ENCODE results near the gene RAB40B.

Gene RAB40B, protein sequence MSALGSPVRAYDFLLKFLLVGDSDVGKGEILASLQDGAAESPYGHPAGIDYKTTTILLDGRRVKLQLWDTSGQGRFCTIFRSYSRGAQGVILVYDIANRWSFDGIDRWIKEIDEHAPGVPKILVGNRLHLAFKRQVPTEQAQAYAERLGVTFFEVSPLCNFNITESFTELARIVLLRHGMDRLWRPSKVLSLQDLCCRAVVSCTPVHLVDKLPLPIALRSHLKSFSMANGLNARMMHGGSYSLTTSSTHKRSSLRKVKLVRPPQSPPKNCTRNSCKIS

DNA sequence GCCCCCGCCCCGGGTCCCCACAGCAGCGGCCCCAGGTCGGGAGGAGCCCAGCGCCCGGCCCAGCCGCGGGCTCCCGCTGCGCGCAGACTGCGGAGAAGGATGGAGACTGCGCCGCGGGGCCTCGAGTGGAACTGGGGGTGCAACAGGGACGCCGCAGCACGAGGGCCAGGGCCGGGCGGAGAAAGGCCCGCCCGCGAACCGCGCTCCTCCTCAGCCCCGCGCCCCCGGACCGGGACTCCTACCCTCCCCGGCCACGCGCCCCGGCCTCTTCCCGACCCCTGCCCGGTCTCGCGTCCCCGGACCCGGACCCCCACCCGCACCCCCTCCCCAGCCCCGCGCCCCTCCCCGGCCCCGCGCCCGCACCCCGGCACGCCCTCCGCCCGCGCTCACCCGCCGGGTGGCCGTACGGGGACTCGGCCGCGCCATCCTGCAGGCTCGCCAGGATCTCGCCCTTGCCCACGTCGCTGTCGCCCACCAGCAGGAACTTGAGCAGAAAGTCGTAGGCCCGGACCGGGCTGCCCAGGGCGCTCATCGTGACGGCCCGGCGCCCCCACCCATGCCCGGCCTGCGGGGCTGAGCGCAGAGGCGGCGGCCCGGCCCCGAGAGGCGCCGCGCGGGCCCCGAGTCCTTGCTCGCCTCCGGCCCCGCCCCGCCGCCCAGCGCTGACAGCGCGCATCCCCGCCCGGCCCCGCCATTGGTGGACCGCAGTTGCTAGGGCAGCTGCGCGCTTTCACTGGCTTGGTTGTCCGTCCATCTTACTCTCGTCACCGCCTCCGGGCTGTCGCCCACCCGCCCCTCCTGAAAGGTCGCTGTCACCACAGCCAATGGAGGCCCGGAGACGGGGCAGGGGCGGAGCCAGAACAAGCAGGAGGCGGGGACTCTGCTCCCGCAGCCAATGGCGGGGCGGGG is at the start of gene RAB40B:
Gene RAB40B (minus strand): TSS at position 634 of the 909 bp plus-strand sequence. CDS start 102 bp downstream, at position 532.
- TF ChIP-seq, protein P1, sequence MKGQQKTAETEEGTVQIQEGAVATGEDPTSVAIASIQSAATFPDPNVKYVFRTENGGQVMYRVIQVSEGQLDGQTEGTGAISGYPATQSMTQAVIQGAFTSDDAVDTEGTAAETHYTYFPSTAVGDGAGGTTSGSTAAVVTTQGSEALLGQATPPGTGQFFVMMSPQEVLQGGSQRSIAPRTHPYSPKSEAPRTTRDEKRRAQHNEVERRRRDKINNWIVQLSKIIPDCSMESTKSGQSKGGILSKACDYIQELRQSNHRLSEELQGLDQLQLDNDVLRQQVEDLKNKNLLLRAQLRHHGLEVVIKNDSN (IDR thresholded peaks at IDR 0.05), result no peak
- TF ChIP-seq ZBTB7A (IDR thresholded peaks at IDR 0.05; ENCODE audit: low read depth) (peak; percentile 4; the same call in 1 of the 2 replicates), RAD21 (IDR thresholded peaks at IDR 0.05; ENCODE audit: low read depth) (no peak), CREB1 (IDR thresholded peaks at IDR 0.05; ENCODE audit: low read depth) (peak; percentile 65)
- TF ChIP-seq, protein P2, sequence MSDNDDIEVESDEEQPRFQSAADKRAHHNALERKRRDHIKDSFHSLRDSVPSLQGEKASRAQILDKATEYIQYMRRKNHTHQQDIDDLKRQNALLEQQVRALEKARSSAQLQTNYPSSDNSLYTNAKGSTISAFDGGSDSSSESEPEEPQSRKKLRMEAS (IDR thresholded peaks at IDR 0.05), result peak; percentile 93

DNA sequence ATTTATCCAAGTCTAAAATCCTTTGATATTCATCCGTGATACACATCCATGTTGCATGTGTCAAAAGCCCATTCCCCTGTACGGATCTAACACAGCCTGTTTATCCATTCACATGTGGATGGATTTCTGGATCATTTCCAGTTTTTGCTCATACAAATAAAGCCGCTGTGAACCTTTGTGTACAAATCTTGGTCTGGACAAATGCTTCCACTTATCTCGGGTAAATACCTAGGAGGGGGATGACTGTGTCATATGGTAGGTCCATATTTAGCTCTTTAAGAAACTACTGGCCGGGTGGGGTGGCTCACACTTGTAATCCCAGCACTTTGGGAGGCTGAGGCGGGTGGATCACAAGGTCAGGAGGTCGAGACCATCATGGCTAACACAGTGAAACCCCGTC is 47.0 kb upstream of the RAB40B start:
- TF ChIP-seq NFIC (IDR thresholded peaks at IDR 0.05) (no peak), TAF1 (IDR thresholded peaks at IDR 0.05; ENCODE audit: low read depth) (no peak), FOXM1 (IDR thresholded peaks at IDR 0.05; ENCODE audit: borderline replicate concordance, low read depth) (no peak), TEAD4 (IDR thresholded peaks at IDR 0.05) (no peak), TCF12 (IDR thresholded peaks at IDR 0.05; ENCODE audit: low read depth) (no peak), RAD21 (IDR thresholded peaks at IDR 0.05; ENCODE audit: low read depth) (no peak), YY1 (IDR thresholded peaks at IDR 0.05; ENCODE audit: low read depth) (no peak), CREB1 (IDR thresholded peaks at IDR 0.05; ENCODE audit: low read depth) (no peak), EGR1 (IDR thresholded peaks at IDR 0.05) (no peak), ZBTB7A (IDR thresholded peaks at IDR 0.05; ENCODE audit: low read depth) (no peak), CEBPB (IDR thresholded peaks at IDR 0.05) (no peak), EP300 (IDR thresholded peaks at IDR 0.05; ENCODE audit: borderline replicate concordance) (no peak)
- TF ChIP-seq, protein P2 (IDR thresholded peaks at IDR 0.05), result no peak
- TF ChIP-seq, protein P3, sequence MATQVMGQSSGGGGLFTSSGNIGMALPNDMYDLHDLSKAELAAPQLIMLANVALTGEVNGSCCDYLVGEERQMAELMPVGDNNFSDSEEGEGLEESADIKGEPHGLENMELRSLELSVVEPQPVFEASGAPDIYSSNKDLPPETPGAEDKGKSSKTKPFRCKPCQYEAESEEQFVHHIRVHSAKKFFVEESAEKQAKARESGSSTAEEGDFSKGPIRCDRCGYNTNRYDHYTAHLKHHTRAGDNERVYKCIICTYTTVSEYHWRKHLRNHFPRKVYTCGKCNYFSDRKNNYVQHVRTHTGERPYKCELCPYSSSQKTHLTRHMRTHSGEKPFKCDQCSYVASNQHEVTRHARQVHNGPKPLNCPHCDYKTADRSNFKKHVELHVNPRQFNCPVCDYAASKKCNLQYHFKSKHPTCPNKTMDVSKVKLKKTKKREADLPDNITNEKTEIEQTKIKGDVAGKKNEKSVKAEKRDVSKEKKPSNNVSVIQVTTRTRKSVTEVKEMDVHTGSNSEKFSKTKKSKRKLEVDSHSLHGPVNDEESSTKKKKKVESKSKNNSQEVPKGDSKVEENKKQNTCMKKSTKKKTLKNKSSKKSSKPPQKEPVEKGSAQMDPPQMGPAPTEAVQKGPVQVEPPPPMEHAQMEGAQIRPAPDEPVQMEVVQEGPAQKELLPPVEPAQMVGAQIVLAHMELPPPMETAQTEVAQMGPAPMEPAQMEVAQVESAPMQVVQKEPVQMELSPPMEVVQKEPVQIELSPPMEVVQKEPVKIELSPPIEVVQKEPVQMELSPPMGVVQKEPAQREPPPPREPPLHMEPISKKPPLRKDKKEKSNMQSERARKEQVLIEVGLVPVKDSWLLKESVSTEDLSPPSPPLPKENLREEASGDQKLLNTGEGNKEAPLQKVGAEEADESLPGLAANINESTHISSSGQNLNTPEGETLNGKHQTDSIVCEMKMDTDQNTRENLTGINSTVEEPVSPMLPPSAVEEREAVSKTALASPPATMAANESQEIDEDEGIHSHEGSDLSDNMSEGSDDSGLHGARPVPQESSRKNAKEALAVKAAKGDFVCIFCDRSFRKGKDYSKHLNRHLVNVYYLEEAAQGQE (IDR thresholded peaks at IDR 0.05; ENCODE audit: low read depth), result no peak
- TF ChIP-seq, protein P1 (IDR thresholded peaks at IDR 0.05), result no peak

DNA sequence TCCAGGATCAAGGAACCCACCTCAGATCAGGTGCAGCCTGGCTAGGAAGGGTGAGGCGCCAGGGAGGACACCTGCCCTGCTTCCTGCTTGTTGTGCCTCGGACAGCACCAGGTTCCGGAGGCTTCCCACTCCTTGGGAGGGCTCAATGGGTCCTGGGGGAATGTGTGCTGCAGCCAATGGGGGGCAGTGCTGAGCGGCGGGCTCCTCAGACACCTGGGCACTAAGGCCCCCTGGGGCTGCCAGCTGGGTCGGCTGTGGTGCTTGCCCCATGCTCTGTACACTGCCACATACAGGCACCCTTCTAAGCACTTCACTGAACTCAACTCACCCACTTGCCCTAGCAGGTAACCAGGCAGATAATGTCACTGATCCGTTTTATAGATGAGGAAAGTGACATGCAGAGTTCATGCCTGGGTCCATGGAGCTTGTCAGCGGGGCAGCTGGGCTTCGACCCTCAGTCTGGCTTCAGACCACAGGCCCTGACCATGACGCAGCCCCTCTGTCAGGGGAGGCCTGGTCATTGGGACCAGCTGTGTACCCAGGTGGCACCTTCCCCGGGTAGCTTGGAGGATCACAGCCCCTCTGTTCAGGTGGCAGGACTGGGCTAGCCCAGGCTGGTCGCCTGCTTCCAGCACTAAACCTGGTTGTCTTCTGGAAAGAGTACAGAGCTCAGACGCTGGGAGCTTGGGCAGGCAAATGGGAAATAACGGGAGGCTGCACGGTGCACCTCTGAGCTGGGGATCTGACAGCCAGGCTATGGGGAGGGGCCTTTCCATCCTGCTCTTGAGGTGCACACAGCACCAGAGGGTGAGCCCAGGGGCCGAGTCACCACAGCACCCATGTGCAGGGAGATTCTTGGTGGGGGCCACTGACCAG is 45.1 kb upstream of the RAB40B start:
- TF ChIP-seq RAD21 (IDR thresholded peaks at IDR 0.05; ENCODE audit: low read depth) (no peak), NFIC (IDR thresholded peaks at IDR 0.05) (no peak), CREB1 (IDR thresholded peaks at IDR 0.05; ENCODE audit: low read depth) (no peak), TEAD4 (IDR thresholded peaks at IDR 0.05) (no peak), FOXM1 (IDR thresholded peaks at IDR 0.05; ENCODE audit: borderline replicate concordance, low read depth) (no peak), EP300 (IDR thresholded peaks at IDR 0.05; ENCODE audit: borderline replicate concordance) (no peak)
- TF ChIP-seq, protein P1 (IDR thresholded peaks at IDR 0.05), result no peak

DNA sequence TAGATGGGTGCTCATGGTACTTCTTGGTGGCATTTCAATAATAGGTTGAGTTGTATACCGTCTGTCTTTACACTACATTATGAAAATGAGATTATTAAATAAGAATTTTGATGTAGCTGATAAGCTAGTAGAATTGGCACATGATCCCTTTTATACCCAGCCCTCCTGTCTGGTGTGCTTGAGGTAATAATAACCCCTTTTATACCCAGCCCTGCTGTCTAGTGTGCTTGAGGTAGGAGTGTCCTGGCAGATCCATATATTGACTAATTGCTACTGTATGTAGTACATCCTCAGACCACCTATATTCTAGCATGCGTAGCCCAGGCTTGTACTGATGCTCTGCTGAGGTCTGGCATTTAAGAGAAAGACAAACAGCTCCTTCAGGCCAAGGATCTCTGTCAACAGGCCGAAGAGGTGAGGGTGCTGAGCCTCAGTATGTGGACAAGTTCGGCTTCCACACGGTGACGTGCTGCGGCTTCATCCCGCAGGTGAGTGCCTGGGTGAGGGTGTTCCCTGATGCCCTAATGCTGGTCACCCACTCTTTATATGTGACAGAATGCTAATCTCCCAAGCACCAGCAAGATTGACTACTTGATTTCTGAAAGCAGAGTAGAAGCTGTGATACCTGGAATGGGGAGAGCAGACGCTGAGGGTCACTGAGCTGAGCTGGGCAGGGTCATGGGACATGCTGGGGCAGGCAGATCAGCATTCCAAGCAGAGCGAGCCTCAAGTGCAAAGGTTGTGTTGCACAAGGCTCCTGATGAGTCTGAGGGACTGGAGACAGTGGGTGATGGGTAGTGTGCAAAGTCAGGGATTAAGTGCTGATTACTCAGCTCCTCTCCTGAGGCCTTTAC is 42.6 kb upstream of the RAB40B start:
- TF ChIP-seq, protein P1 (IDR thresholded peaks at IDR 0.05), result 0 out of 2 replicates have a peak, but pooled peaks have one; percentile 23
- TF ChIP-seq, protein P2 (IDR thresholded peaks at IDR 0.05), result no peak
- TF ChIP-seq YY1 (IDR thresholded peaks at IDR 0.05; ENCODE audit: low read depth) (no peak), EGR1 (IDR thresholded peaks at IDR 0.05) (no peak)

Data from Ishikawa (cell line).